IMR-90 (cell line): ENCODE measurements around the gene C6orf120. TPM values are rescaled to one million over a fixed set of nuclear protein-coding genes. Genes with fewer than 3 reads are reported as not detected.

Experiments
- ATAC-seq: fragments of 200-7000 bp; cut with Tn5 transposase; 2 replicates; pipeline ENCODE4 v1.9.1; 2020; ENCODE audit warnings: low read depth, mild to moderate bottlenecking, moderate library complexity
- BruUV-seq: library from RNA; stranded (reverse); fragments of 400-500 nt; replicated peaks from 2 replicates; lab custom pipeline; 2021; lab: Mats Ljungman, UMichigan
- CTCF ChIA-PET: fragments of 300-600 bp; formaldehyde crosslinking; extraction: SDS; loops from one replicate; lab custom pipeline; 2021; ENCODE audit warnings: antibody characterized with exemption; lab: Yijun Ruan, JAX
- POLR2A ChIA-PET: fragments of 300-600 bp; sonication (Branson Sonifier 250); formaldehyde crosslinking; loops from one replicate; lab custom pipeline; 2022; ENCODE audit warnings: antibody characterized with exemption; ENCODE audit not compliant: unreplicated experiment; lab: Charles Lee
- DNase-seq: peaks from one replicate; pipeline ENCODE4 v3.0.0; 2013
- H2AFZ ChIP-seq: replicated peaks from 2 replicates; pipeline ENCODE3; 2013; ENCODE audit warnings: low read length, mild to moderate bottlenecking; ENCODE audit not compliant: poor library complexity
- H2AK5ac ChIP-seq: 2 replicates; pipeline ENCODE4 v1.6.1; 2013; ENCODE audit warnings: low read depth, low read length, inconsistent platforms
- H2AK9ac ChIP-seq: replicated peaks from 2 replicates; pipeline ENCODE3; 2013; ENCODE audit warnings: mild to moderate bottlenecking, low read depth, low read length, moderate library complexity; ENCODE audit not compliant: poor library complexity
- H2BK120ac ChIP-seq: 2 replicates; pipeline ENCODE4 v1.6.1; 2013; ENCODE audit warnings: low read depth, low read length, inconsistent platforms
- H2BK15ac ChIP-seq: 3 replicates; pipeline ENCODE4 v1.6.1; 2013; ENCODE audit warnings: low read depth, low read length, inconsistent platforms
- H2BK20ac ChIP-seq: 2 replicates; pipeline ENCODE4 v1.6.1; 2013; ENCODE audit warnings: low read depth, mild to moderate bottlenecking, inconsistent platforms, low read length, moderate library complexity
- H2BK5ac ChIP-seq: 2 replicates; pipeline ENCODE4 v1.6.1; 2013; ENCODE audit warnings: mild to moderate bottlenecking, low read depth, low read length, inconsistent platforms; ENCODE audit not compliant: poor library complexity, severe bottlenecking
- H3K14ac ChIP-seq: replicated peaks from 2 replicates; pipeline ENCODE4 v1.6.1; 2013; ENCODE audit warnings: low read depth, low read length, inconsistent platforms
- H3K18ac ChIP-seq: 2 replicates; pipeline ENCODE4 v1.6.1; 2013; ENCODE audit warnings: low read depth, low read length, control low read depth
- H3K23ac ChIP-seq: 2 replicates; pipeline ENCODE4 v1.6.1; 2013; ENCODE audit warnings: low read depth, low read length, inconsistent platforms
- H3K27ac ChIP-seq: 2 replicates; pipeline ENCODE4 v1.5.1; 2013; ENCODE audit warnings: mild to moderate bottlenecking, control low read depth, low read length; ENCODE audit not compliant: insufficient read depth
- H3K27me3 ChIP-seq: 2 replicates; pipeline ENCODE4 v1.6.1; 2013; ENCODE audit warnings: low read length; ENCODE audit not compliant: control insufficient read depth, insufficient read depth
- H3K36me3 ChIP-seq: 2 replicates; pipeline ENCODE4 v1.6.1; 2013; ENCODE audit warnings: low read length, mixed read lengths; ENCODE audit not compliant: control insufficient read depth, insufficient read depth
- H3K4ac ChIP-seq: 2 replicates; pipeline ENCODE4 v1.6.1; 2013; ENCODE audit warnings: low read depth, low read length, inconsistent platforms
- H3K4me1 ChIP-seq: 2 replicates; pipeline ENCODE4 v1.6.1; 2013; ENCODE audit warnings: low read length, mixed read lengths; ENCODE audit not compliant: control insufficient read depth, insufficient read depth
- H3K4me2 ChIP-seq: 2 replicates; pipeline ENCODE4 v1.6.1; 2013; ENCODE audit warnings: low read depth, mild to moderate bottlenecking, control low read depth, low read length, moderate library complexity
- H3K4me3 ChIP-seq: 2 replicates; pipeline ENCODE4 v1.5.1; 2013; ENCODE audit warnings: low read depth, mild to moderate bottlenecking, control low read depth, low read length, moderate library complexity; ENCODE audit not compliant: insufficient read depth
- H3K56ac ChIP-seq: 2 replicates; pipeline ENCODE4 v1.6.1; 2013; ENCODE audit warnings: low read length, inconsistent platforms; ENCODE audit not compliant: insufficient read depth; ENCODE audit errors: extremely low read depth
- H3K79me1 ChIP-seq, 2 experiments: 2 replicates each; pipeline ENCODE4 v1.6.1; 2013; ENCODE audit warnings: low read length in 2 of 2, inconsistent platforms in 1 of 2, low read depth in 1 of 2
- H3K9ac ChIP-seq: 2 replicates; pipeline ENCODE4 v1.6.1; 2013; ENCODE audit warnings: low read depth, low read length, control low read depth
- H3K9me1 ChIP-seq: 2 replicates; pipeline ENCODE4 v1.6.1; 2013; ENCODE audit warnings: low read length, inconsistent platforms; ENCODE audit not compliant: insufficient read depth
- H3K9me3 ChIP-seq: 2 replicates; pipeline ENCODE4 v1.6.1; 2013; ENCODE audit warnings: low read length; ENCODE audit not compliant: control insufficient read depth, insufficient read depth
- H4K20me1 ChIP-seq: 2 replicates; pipeline ENCODE4 v1.6.1; 2013; ENCODE audit warnings: low read length, inconsistent platforms; ENCODE audit not compliant: insufficient read depth
- H4K5ac ChIP-seq: 2 replicates; pipeline ENCODE4 v1.6.1; 2013; ENCODE audit warnings: mild to moderate bottlenecking, low read depth, low read length, control low read depth
- H4K8ac ChIP-seq, 2 experiments: 2 replicates each; pipeline ENCODE4 v1.6.1; 2013; ENCODE audit warnings: low read depth in 2 of 2, low read length in 2 of 2, control low read depth in 1 of 2, inconsistent platforms in 1 of 2
- H4K91ac ChIP-seq: 2 replicates; pipeline ENCODE4 v1.6.1; 2013; ENCODE audit warnings: low read depth, low read length, inconsistent platforms; ENCODE audit not compliant: insufficient read depth
- BHLHE40 ChIP-seq: fragments of 150-350 bp; IDR thresholded peaks from 2 replicates; pipeline ENCODE4 v1.6.1; 2016; ENCODE audit warnings: mild to moderate bottlenecking, low read depth, low read length
- CEBPB ChIP-seq: IDR thresholded peaks from 2 replicates; pipeline ENCODE4 v1.6.1; 2012; ENCODE audit warnings: low read depth, low read length, improper control_type of control experiment
- CHD1 ChIP-seq: IDR thresholded peaks from 2 replicates; pipeline ENCODE4 v1.6.1; 2012; ENCODE audit warnings: low read depth, low read length, improper control_type of control experiment
- CTCF ChIP-seq: conservative IDR thresholded peaks from 2 replicates; pipeline ENCODE4 v1.5.1; 2012; ENCODE audit warnings: mild to moderate bottlenecking, low read depth, low read length, improper control_type of control experiment
- ELK1 ChIP-seq: fragments of 150-350 bp; IDR thresholded peaks from 2 replicates; pipeline ENCODE4 v1.6.1; 2016; ENCODE audit warnings: low read depth, mild to moderate bottlenecking, low read length, moderate library complexity, borderline replicate concordance
- FOS ChIP-seq: fragments of 150-350 bp; IDR thresholded peaks from 2 replicates; pipeline ENCODE4 v1.6.1; 2016; ENCODE audit warnings: low read depth, low read length
- MAFK ChIP-seq: IDR thresholded peaks from 2 replicates; pipeline ENCODE4 v1.6.1; 2012; ENCODE audit warnings: low read depth, low read length, improper control_type of control experiment
- MAZ ChIP-seq: IDR thresholded peaks from 2 replicates; pipeline ENCODE4 v1.6.1; 2012; ENCODE audit warnings: low read depth, mild to moderate bottlenecking, low read length, improper control_type of control experiment, moderate library complexity, borderline replicate concordance
- MXI1 ChIP-seq: IDR thresholded peaks from 2 replicates; pipeline ENCODE4 v1.6.1; 2012; ENCODE audit warnings: low read depth, mild to moderate bottlenecking, low read length, moderate library complexity, borderline replicate concordance
- NFE2L2 ChIP-seq: fragments of 150-350 bp; IDR thresholded peaks from 2 replicates; pipeline ENCODE4 v1.6.1; 2016; ENCODE audit warnings: low read depth, mild to moderate bottlenecking, low read length
- POLR2A ChIP-seq: IDR thresholded peaks from 2 replicates; pipeline ENCODE4 v1.6.1; 2012; ENCODE audit warnings: mild to moderate bottlenecking, low read depth, low read length
- RAD21 ChIP-seq: IDR thresholded peaks from 2 replicates; pipeline ENCODE4 v1.6.1; 2012; ENCODE audit warnings: low read length, improper control_type of control experiment
- RCOR1 ChIP-seq: IDR thresholded peaks from 2 replicates; pipeline ENCODE4 v1.6.1; 2012; ENCODE audit warnings: mild to moderate bottlenecking, low read length, improper control_type of control experiment; ENCODE audit not compliant: insufficient replicate concordance
- RFX5 ChIP-seq: IDR thresholded peaks from 2 replicates; pipeline ENCODE4 v1.8.0; 2012; ENCODE audit warnings: low read depth, mild to moderate bottlenecking, low read length, moderate library complexity
- SMC3 ChIP-seq: fragments of 150-350 bp; IDR thresholded peaks from 2 replicates; pipeline ENCODE4 v1.6.1; 2016; ENCODE audit warnings: low read depth, mild to moderate bottlenecking, antibody characterized with exemption, low read length, moderate library complexity
- WGBS, 2 experiments: methylation state at CpG; one replicate each; pipeline versions ENCODE4 v1.1.5 to v1.1.7; 2013; ENCODE audit warnings: missing lambda C conversion rate in 2 of 2; ENCODE audit not compliant: insufficient read length in 1 of 2; ENCODE audit errors: extremely low coverage in 2 of 2; 5-methylcytosine and 5-hydroxymethylcytosine counted together
- dilution Hi-C: fragments of 300-500 bp; cut with HindIII; formaldehyde crosslinking; loops from one replicate; pipeline ENCODE4 v1.14.3; 2018; ENCODE audit warnings: low sequenced_read_pairs; ENCODE audit not compliant: unreplicated experiment
- in situ Hi-C: fragments of 300-500 bp; cut with MboI; formaldehyde crosslinking; loops from 3 replicates; pipeline ENCODE4 v1.14.3; 2019; ENCODE audit warnings: low sequenced_read_pairs, inconsistent platforms, mixed read lengths
- intact Hi-C: fragments of 100-400 bp; cut with micrococcal nuclease; formaldehyde crosslinking; loops from 2 replicates; pipeline ENCODE4 v1.10.0; 2022
- polyA plus RNA-seq, 3 experiments: library from polyadenylated mRNA; depleted of rRNA; stranded (reverse); fragments of >200 nt; gene quantifications; 2 replicates each; pipeline ENCODE4 v1.2.3, GENCODE V29; 2012; ENCODE audit warnings: low replicate concordance in 1 of 3
- total RNA-seq: library from RNA; depleted of rRNA; stranded (reverse); fragments of >200 nt; gene quantifications from 2 replicates; pipeline ENCODE4 v1.2.3, GENCODE V29; 2012
- TF ChIP-seq, protein P1 (sequence below): fragments of 150-350 bp; IDR thresholded peaks from 2 replicates; pipeline ENCODE4 v1.6.1; 2017; ENCODE audit warnings: mild to moderate bottlenecking, antibody characterized with exemption, low read length, low read depth

The C6orf120 gene
- total and polyA plus RNA-seq, 2 of the 4 experiments (the other 2 are of a cell fraction) = 21.4 to 26.7 TPM

- CTCF ChIA-PET = interaction anchor here (1.6 kb wide), 1 partner anchor 32 kb away, joined by 3 read pairs; no protein-coding TSS in a partner anchor
- dilution Hi-C loops (no loop called here), in situ Hi-C loops (loop anchor here (10.0 kb wide), 1 partner anchor 821 kb away; no protein-coding TSS in a partner anchor), intact Hi-C loops (no loop called here)
- POLR2A ChIA-PET = no interaction called here
- no peak for ATAC-seq
- H3K18ac ChIP-seq = no peak overlapping the region
- H2AK5ac ChIP-seq = no peak overlapping the region
- no peak overlapping the region for H3K4me2 ChIP-seq
- TF ChIP-seq ELK1 (no peak), RCOR1 (no peak), POLR2A (no peak), CHD1 (no peak), SMC3 (no peak), FOS (no peak), NFE2L2 (no peak), RFX5 (no peak), BHLHE40 (no peak), MAZ (no peak), MXI1 (no peak), CEBPB (no peak), CTCF (no peak), RAD21 (no peak), MAFK (no peak)
- TF ChIP-seq, protein P1, sequence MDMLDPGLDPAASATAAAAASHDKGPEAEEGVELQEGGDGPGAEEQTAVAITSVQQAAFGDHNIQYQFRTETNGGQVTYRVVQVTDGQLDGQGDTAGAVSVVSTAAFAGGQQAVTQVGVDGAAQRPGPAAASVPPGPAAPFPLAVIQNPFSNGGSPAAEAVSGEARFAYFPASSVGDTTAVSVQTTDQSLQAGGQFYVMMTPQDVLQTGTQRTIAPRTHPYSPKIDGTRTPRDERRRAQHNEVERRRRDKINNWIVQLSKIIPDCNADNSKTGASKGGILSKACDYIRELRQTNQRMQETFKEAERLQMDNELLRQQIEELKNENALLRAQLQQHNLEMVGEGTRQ = no peak
- peaks cover 45% of the 10 kb centered on the region for H3K36me3 ChIP-seq
- H3K9me3 ChIP-seq = no peaks in the 10 kb centered on the region
- no peak overlapping the region for H2BK120ac ChIP-seq
- H3K9ac ChIP-seq = no peak overlapping the region
- no peak overlapping the region for H2BK5ac ChIP-seq
- no peak overlapping the region for H3K4me3 ChIP-seq
- H3K79me1 ChIP-seq = peaks cover 12 to 18% of the 10 kb centered on the region in 2 experiments
- H2BK15ac ChIP-seq = no peak overlapping the region
- H3K56ac ChIP-seq = no peak overlapping the region
- 100% methylated on average over 1 of the region's 2 CpGs; no CpG with 5 or more reads in 1 of the 2 experiments for WGBS, 2 experiments
- H4K8ac ChIP-seq = no peak overlapping the region
- H3K14ac ChIP-seq = no peak overlapping the region
- no peak overlapping the region for H2AK9ac ChIP-seq
- H3K4ac ChIP-seq = no peak overlapping the region
- H3K27me3 ChIP-seq = no peaks in the 10 kb centered on the region
- H2BK20ac ChIP-seq = no peak overlapping the region
- no peaks in the 10 kb centered on the region for H3K9me1 ChIP-seq
- no peak overlapping the region for H3K27ac ChIP-seq
- no peak overlapping the region for H3K23ac ChIP-seq
- BruUV-seq = no TSS peak
- no peaks in the 10 kb centered on the region for H3K4me1 ChIP-seq
- H4K5ac ChIP-seq = no peak overlapping the region
- no peak overlapping the region for H2AFZ ChIP-seq
- peaks cover 3% of the 10 kb centered on the region; the same call in 1 of the 2 replicates for H4K20me1 ChIP-seq
- H4K91ac ChIP-seq = no peak overlapping the region
- peak; percentile 33 for DNase-seq
These were observed 12.3 kb downstream of the C6orf120 start for GRCh38 chr6:169714178-169714577.
